ENCODE measurements around the gene GSDMA.

- no peak for TF ChIP-seq ZNF549 (tag by site-specific recombination; IDR thresholded peaks at IDR 0.05)
- TF ChIP-seq, protein P1, sequence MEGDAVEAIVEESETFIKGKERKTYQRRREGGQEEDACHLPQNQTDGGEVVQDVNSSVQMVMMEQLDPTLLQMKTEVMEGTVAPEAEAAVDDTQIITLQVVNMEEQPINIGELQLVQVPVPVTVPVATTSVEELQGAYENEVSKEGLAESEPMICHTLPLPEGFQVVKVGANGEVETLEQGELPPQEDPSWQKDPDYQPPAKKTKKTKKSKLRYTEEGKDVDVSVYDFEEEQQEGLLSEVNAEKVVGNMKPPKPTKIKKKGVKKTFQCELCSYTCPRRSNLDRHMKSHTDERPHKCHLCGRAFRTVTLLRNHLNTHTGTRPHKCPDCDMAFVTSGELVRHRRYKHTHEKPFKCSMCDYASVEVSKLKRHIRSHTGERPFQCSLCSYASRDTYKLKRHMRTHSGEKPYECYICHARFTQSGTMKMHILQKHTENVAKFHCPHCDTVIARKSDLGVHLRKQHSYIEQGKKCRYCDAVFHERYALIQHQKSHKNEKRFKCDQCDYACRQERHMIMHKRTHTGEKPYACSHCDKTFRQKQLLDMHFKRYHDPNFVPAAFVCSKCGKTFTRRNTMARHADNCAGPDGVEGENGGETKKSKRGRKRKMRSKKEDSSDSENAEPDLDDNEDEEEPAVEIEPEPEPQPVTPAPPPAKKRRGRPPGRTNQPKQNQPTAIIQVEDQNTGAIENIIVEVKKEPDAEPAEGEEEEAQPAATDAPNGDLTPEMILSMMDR (tag by site-specific recombination; IDR thresholded peaks at IDR 0.05) = no peak
- no peak for TF ChIP-seq ZNF114 (tag by site-specific recombination; IDR thresholded peaks at IDR 0.05)
- TF ChIP-seq, protein P2, sequence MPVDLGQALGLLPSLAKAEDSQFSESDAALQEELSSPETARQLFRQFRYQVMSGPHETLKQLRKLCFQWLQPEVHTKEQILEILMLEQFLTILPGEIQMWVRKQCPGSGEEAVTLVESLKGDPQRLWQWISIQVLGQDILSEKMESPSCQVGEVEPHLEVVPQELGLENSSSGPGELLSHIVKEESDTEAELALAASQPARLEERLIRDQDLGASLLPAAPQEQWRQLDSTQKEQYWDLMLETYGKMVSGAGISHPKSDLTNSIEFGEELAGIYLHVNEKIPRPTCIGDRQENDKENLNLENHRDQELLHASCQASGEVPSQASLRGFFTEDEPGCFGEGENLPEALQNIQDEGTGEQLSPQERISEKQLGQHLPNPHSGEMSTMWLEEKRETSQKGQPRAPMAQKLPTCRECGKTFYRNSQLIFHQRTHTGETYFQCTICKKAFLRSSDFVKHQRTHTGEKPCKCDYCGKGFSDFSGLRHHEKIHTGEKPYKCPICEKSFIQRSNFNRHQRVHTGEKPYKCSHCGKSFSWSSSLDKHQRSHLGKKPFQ (tag by site-specific recombination; IDR thresholded peaks at IDR 0.05) = no peak
- no peak for TF ChIP-seq ZBTB21 (tag by site-specific recombination; IDR thresholded peaks at IDR 0.05)
- TF ChIP-seq ZNF660 (tag by site-specific recombination; IDR thresholded peaks at IDR 0.05) = no peak
- no peak for TF ChIP-seq ZNF121 (tag by site-specific recombination; IDR thresholded peaks at IDR 0.05)
- TF ChIP-seq YY1 (tag by site-specific recombination; IDR thresholded peaks at IDR 0.05) = no peak
- TF ChIP-seq ZNF423 (tag by site-specific recombination; IDR thresholded peaks at IDR 0.05) = no peak
- TF ChIP-seq ZNF561 (tag by site-specific recombination; IDR thresholded peaks at IDR 0.05; ENCODE audit: borderline replicate concordance) = no peak
Observed at GRCh38 chr17:39926135-39926587, 36.6 kb upstream of the GSDMA start.
